Measurements from ENCODE around the gene DDI2. TPM values are rescaled to one million over a fixed set of nuclear protein-coding genes. Genes with fewer than 3 reads are reported as not detected.

The DDI2 gene
- total and polyA plus RNA-seq, 10 of the 15 experiments (the other 5 are each of a cell fraction or from before 2014, with no cell fraction given) = 3.3 to 33.1 (median 11.6) TPM

DNA sequence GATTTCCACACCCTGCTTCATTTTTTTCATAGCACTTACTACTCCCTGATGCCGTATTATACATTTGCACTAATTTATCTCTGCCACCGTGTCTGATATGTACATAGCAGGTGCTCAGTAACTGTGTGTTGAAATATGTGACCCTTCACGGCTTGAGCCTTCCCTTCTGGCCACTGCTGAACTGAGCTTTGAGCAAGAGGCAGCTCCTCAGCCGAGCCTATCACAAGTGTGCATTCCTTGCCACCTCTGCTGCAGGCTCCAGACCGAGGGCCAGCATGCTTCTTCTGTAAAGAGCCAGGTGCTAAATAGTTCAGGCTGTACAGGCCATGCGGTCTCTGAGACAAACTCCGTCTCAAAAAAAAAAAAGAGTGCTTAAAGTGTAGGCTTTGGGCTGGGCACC, 89.5 kb downstream of the DDI2 start:
- H4K20me1 ChIP-seq (ENCODE audit: control insufficient read depth, insufficient read depth) = no peaks in the 10 kb centered on the region
- no peak for FAIRE-seq
- no peak overlapping the region for H2AFZ ChIP-seq (ENCODE audit: control insufficient read depth, low read depth, low read length)
- H3K27ac ChIP-seq (ENCODE audit: control insufficient read depth, insufficient read depth) = no peak overlapping the region
- H3K79me2 ChIP-seq (ENCODE audit: control insufficient read depth, insufficient read depth, low read length) = peaks cover 9% of the 10 kb centered on the region
- no peaks in the 10 kb centered on the region for H3K27me3 ChIP-seq (replicated peaks in 1 of 2; ENCODE audit: control insufficient read depth in 2 of 2, insufficient read depth in 2 of 2, low read length in 1 of 2)
- peaks cover 6 to 7% of the 10 kb centered on the region in 2 experiments for H3K36me3 ChIP-seq (ENCODE audit: control insufficient read depth in 2 of 2, insufficient read depth in 2 of 2, low read length in 1 of 2)
- no TSS peak for BruUV-seq (replicated peaks)
- 96% methylated on average over 7 of the region's 7 CpGs for WGBS (ENCODE audit: insufficient coverage, insufficient replicate concordance, low lambda C conversion rate, missing lambda C conversion rate)
- no peak overlapping the region for H3K4me2 ChIP-seq (ENCODE audit: control insufficient read depth, insufficient read depth)
- intact Hi-C loops (cut with micrococcal nuclease; ENCODE audit: unreplicated experiment) = no loop called here
- no peaks in the 10 kb centered on the region for H3K4me1 ChIP-seq (ENCODE audit: control insufficient read depth, insufficient read depth, low read length)
- no peak for DNase-seq (ENCODE audit: low read depth, low spot score)
- in situ Hi-C loops (cut with MboI) = no loop called here
- RAD21 ChIA-PET (ENCODE audit: unreplicated experiment) = no interaction called here
- ATAC-seq = no peak
- SMC1A ChIA-PET (ENCODE audit: uncharacterized antibody, unreplicated experiment) = interaction anchor here (3.8 kb wide), 1 partner anchor 10 kb away, joined by 20 read pairs; no protein-coding TSS in a partner anchor
- no peak overlapping the region for H3K9ac ChIP-seq (ENCODE audit: control insufficient read depth, insufficient read depth, low read length)
- no peaks in the 10 kb centered on the region; the same call in 2 of the 3 replicates for H3K9me3 ChIP-seq (replicated peaks; ENCODE audit: control insufficient read depth, insufficient read depth, low read length)
- no peak overlapping the region for H3K4me3 ChIP-seq
- POLR2A ChIA-PET = no interaction called here
- TF ChIP-seq NFXL1 (IDR thresholded peaks at IDR 0.05; ENCODE audit: borderline replicate concordance) (no peak), SUPT20H (IDR thresholded peaks at IDR 0.05; ENCODE audit: borderline replicate concordance, control insufficient read depth, low read depth, low read length) (no peak), MEF2A (IDR thresholded peaks at IDR 0.05; ENCODE audit: insufficient read depth, low read depth, low read length) (no peak), RBBP5 (conservative IDR thresholded peaks at IDR 0.05) (no peak), CEBPB (IDR thresholded peaks at IDR 0.05; ENCODE audit: borderline replicate concordance in 1 of 2, low read depth in 2 of 2, low read length in 2 of 2) (no peak), TCF7 (IDR thresholded peaks at IDR 0.05; ENCODE audit: borderline replicate concordance) (no peak), STAT3 (IDR thresholded peaks at IDR 0.05; ENCODE audit: low read depth, low read length) (no peak)
- TF ChIP-seq, protein P1, sequence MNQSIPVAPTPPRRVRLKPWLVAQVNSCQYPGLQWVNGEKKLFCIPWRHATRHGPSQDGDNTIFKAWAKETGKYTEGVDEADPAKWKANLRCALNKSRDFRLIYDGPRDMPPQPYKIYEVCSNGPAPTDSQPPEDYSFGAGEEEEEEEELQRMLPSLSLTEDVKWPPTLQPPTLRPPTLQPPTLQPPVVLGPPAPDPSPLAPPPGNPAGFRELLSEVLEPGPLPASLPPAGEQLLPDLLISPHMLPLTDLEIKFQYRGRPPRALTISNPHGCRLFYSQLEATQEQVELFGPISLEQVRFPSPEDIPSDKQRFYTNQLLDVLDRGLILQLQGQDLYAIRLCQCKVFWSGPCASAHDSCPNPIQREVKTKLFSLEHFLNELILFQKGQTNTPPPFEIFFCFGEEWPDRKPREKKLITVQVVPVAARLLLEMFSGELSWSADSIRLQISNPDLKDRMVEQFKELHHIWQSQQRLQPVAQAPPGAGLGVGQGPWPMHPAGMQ (IDR thresholded peaks at IDR 0.05; ENCODE audit: borderline replicate concordance) = no peak
- CTCF ChIA-PET = interaction anchor here (0.7 kb wide), 1 partner anchor 10 kb away, joined by 3 read pairs; no protein-coding TSS in a partner anchor

Data from GM12878 (cell line).